Measurements from ENCODE around the gene IGFBPL1. TPM values are rescaled to one million over a fixed set of nuclear protein-coding genes. Genes with fewer than 3 reads are reported as not detected.
A peak's percentile ranks its signal among the peaks of the same experiment; 100 is the strongest.

IGFBPL1 gene
- total RNA-seq, 1 donor from 2014 or later: 10.0 TPM

- Histone ChIP-seq H3K27me3 (ENCODE audit: control insufficient read depth, insufficient read depth, low read length) (no peaks in the 10 kb centered on the region), H3K4me3 (ENCODE audit: low read depth, low read length) (no peak overlapping the region), H3K36me3 (ENCODE audit: control insufficient read depth, insufficient read depth, low read length) (no peaks in the 10 kb centered on the region)
- no peak for TF ChIP-seq CTCF (IDR thresholded peaks at IDR 0.05; ENCODE audit: insufficient read depth, low read length, poor library complexity, severe bottlenecking)
- DNase-seq (ENCODE audit: low read depth): no peak
These were observed 27.9 kb downstream of the IGFBPL1 start for GRCh38 chr9:38396371-38396671.

- no peak for DNase-seq (ENCODE audit: low read depth)
- H3K36me3 ChIP-seq (ENCODE audit: control insufficient read depth, insufficient read depth, low read length): no peaks in the 10 kb centered on the region
- H3K4me3 ChIP-seq (ENCODE audit: low read depth, low read length): no peak overlapping the region
- no peaks in the 10 kb centered on the region for H3K27me3 ChIP-seq (ENCODE audit: control insufficient read depth, insufficient read depth, low read length)
- no peak for TF ChIP-seq CTCF (IDR thresholded peaks at IDR 0.05; ENCODE audit: insufficient read depth, low read length, poor library complexity, severe bottlenecking)
These were observed 28.4 kb downstream of the IGFBPL1 start for GRCh38 chr9:38395653-38396370.

- Histone ChIP-seq H3K27me3 (ENCODE audit: control insufficient read depth, insufficient read depth, low read length) (no peaks in the 10 kb centered on the region), H3K4me3 (ENCODE audit: low read depth, low read length) (no peak overlapping the region), H3K36me3 (ENCODE audit: control insufficient read depth, insufficient read depth, low read length) (no peaks in the 10 kb centered on the region)
- no peak for TF ChIP-seq CTCF (IDR thresholded peaks at IDR 0.05; ENCODE audit: insufficient read depth, low read length, poor library complexity, severe bottlenecking)
- no peak for DNase-seq (ENCODE audit: low read depth)
These were observed 29.8 kb downstream of the IGFBPL1 start for GRCh38 chr9:38394416-38394815.

- no peak for TF ChIP-seq CTCF (IDR thresholded peaks at IDR 0.05; ENCODE audit: insufficient read depth, low read length, poor library complexity, severe bottlenecking)
- no peaks in the 10 kb centered on the region for H3K36me3 ChIP-seq (ENCODE audit: control insufficient read depth, insufficient read depth, low read length)
- no peak for DNase-seq (ENCODE audit: low read depth)
- no peaks in the 10 kb centered on the region for H3K27me3 ChIP-seq (ENCODE audit: control insufficient read depth, insufficient read depth, low read length)
- peak overlapping the region; percentile 71 for H3K4me3 ChIP-seq (ENCODE audit: low read depth, low read length)
These were observed 31.0 kb downstream of the IGFBPL1 start for GRCh38 chr9:38393128-38393796.

GRCh38 chr9:38392235-38393127 lies 31.8 kb downstream of the IGFBPL1 start, which contains the start of gene ALDH1B1:
Gene ALDH1B1 (plus strand): TSS chr9:38392702. CDS start chr9:38395749, 3,047 bp downstream.
- H3K36me3 ChIP-seq (ENCODE audit: control insufficient read depth, insufficient read depth, low read length): no peaks in the 10 kb centered on the region
- no peak for TF ChIP-seq CTCF (IDR thresholded peaks at IDR 0.05; ENCODE audit: insufficient read depth, low read length, poor library complexity, severe bottlenecking)
- H3K4me3 ChIP-seq (ENCODE audit: low read depth, low read length): peak within 1 kb of the TSS; percentile 71
- H3K27me3 ChIP-seq (ENCODE audit: control insufficient read depth, insufficient read depth, low read length): no peaks in the 10 kb centered on the region
- peak; percentile 65 for DNase-seq (ENCODE audit: low read depth)
